ENCODE results near the gene TMTC2. TPM values are rescaled to one million over a fixed set of nuclear protein-coding genes. Genes with fewer than 3 reads are reported as not detected.

The TMTC2 gene
- polyA plus RNA-seq, 4 donors, result 1.1 to 5.6 (median 2.7) TPM

DNA sequence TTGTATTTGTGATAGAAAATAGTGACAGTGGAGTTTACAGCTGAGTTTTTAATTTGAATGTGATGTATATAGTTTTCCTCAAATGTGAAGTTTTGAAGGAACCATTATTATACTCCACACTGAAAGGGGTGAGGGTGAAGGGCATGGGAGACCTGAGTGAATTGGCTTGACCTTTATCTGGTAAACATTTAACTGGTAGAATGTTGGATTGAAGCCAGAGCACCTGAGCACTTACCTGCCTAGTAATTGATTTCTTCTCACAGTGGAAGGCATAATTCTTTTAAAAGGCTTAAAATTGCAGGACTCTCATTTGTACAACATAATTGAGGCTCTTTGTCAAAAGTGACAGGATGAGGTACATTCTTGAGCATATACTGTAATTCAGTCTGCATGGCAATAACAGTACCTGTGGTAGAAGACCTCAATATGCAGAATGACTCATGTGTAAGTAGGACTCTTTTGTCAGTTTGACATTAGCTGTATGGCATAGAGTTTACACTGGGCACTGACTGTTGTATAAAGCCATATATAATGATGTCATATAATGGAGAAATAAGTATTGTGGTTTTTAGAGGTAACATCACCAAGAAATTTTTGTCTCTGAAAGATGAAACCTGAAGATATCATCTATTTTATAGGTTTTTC, 309.6 kb downstream of the TMTC2 start:
- DNase-seq (peak; percentile 40 to 66), FAIRE-seq (no peak)
- H3K27me3 ChIP-seq (ENCODE audit: control insufficient read depth in 3 of 3, insufficient read depth in 3 of 3, low read length in 3 of 3), result no peaks in the 10 kb centered on the region
- H3K4me3 ChIP-seq (ENCODE audit: low read depth in 1 of 3, low read length in 3 of 3), result no peak overlapping the region
- H3K27ac ChIP-seq (ENCODE audit: low read depth in 1 of 3, low read length in 2 of 3), result no peak overlapping the region
- peaks cover 0 to 4% (median 0%) of the 10 kb centered on the region in 3 donors for H3K36me3 ChIP-seq (ENCODE audit: control insufficient read depth in 3 of 3, insufficient read depth in 2 of 3, low read depth in 1 of 3, low read length in 3 of 3)
- peaks cover 0 to 3% (median 0%) of the 10 kb centered on the region in 3 donors for H3K4me1 ChIP-seq (ENCODE audit: control insufficient read depth in 3 of 3, insufficient read depth in 2 of 3, low read depth in 1 of 3, low read length in 2 of 3)
- H3K9me3 ChIP-seq (ENCODE audit: control insufficient read depth in 2 of 2, insufficient read depth in 1 of 2, low read depth in 1 of 2, low read length in 1 of 2), result no peaks in the 10 kb centered on the region

DNA sequence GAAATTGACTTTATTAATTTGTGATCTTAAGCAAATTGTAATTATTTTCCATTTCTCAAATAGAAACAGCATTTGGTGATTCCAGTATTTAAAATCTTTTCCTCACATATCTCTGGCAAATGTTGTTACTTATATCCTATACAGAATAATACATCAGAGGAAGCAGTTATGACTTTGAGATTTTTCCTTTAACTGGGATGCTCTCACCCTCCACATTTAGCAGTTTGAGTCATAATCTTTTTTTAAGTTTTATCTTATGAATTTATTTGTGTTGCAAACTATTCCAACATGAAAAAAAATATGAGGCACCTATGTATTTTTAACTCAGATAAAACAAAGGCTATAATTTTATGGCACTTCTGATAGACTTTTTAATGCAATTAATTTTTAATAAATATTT, 311.8 kb downstream of the TMTC2 start:
- peaks cover 0 to 4% (median 0%) of the 10 kb centered on the region in 3 donors for H3K36me3 ChIP-seq (ENCODE audit: control insufficient read depth in 3 of 3, insufficient read depth in 2 of 3, low read depth in 1 of 3, low read length in 3 of 3)
- peak; percentile 10 for FAIRE-seq

DNA sequence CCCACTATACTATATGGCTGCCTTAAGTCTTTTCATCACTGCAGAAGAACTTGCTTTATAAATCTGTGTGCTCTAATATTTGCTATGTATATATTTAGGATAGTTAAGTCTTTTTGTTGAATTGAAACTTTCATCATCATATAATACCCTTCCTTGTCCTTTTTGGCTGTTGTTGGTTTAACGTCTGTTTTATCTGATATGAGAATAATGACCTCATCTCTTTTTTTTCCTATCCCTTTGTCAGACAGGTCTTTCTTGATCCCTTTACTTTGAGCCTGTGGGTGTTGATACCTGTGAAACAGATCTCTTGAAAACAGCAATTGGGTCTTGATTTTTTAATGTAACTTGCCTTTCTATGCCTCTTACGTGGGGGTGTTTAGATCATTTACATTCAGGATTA, 316.3 kb downstream of the TMTC2 start:
- no peak for FAIRE-seq
- no peak for DNase-seq
- Histone ChIP-seq H3K36me3 (ENCODE audit: control insufficient read depth in 3 of 3, insufficient read depth in 2 of 3, low read depth in 1 of 3, low read length in 3 of 3) (peaks cover 0 to 4% (median 0%) of the 10 kb centered on the region in 3 donors), H3K4me3 (ENCODE audit: low read depth in 1 of 3, low read length in 3 of 3) (no peak overlapping the region), H3K27me3 (ENCODE audit: control insufficient read depth in 3 of 3, insufficient read depth in 3 of 3, low read length in 3 of 3) (no peaks in the 10 kb centered on the region), H3K4me1 (ENCODE audit: control insufficient read depth in 3 of 3, insufficient read depth in 2 of 3, low read depth in 1 of 3, low read length in 2 of 3) (no peaks in the 10 kb centered on the region), H3K27ac (ENCODE audit: low read depth in 1 of 3, low read length in 2 of 3) (no peak overlapping the region), H3K9me3 (ENCODE audit: control insufficient read depth in 2 of 2, insufficient read depth in 1 of 2, low read depth in 1 of 2, low read length in 1 of 2) (no peaks in the 10 kb centered on the region)
- WGBS, 3 donors, result 43 to 48% (median 46%) methylated on average over 2 of the region's 2 CpGs

More for the DNA sequence above, 311.8 kb downstream of the TMTC2 start:
- DNase-seq, result no peak
- Histone ChIP-seq H3K27ac (ENCODE audit: low read depth in 1 of 3, low read length in 2 of 3) (no peak overlapping the region), H3K4me3 (ENCODE audit: low read depth in 1 of 3, low read length in 3 of 3) (no peak overlapping the region), H3K9me3 (ENCODE audit: control insufficient read depth in 2 of 2, insufficient read depth in 1 of 2, low read depth in 1 of 2, low read length in 1 of 2) (no peaks in the 10 kb centered on the region), H3K4me1 (ENCODE audit: control insufficient read depth in 3 of 3, insufficient read depth in 2 of 3, low read depth in 1 of 3, low read length in 2 of 3) (peaks cover 0 to 3% (median 0%) of the 10 kb centered on the region in 3 donors), H3K27me3 (ENCODE audit: control insufficient read depth in 3 of 3, insufficient read depth in 3 of 3, low read length in 3 of 3) (no peaks in the 10 kb centered on the region)

DNA sequence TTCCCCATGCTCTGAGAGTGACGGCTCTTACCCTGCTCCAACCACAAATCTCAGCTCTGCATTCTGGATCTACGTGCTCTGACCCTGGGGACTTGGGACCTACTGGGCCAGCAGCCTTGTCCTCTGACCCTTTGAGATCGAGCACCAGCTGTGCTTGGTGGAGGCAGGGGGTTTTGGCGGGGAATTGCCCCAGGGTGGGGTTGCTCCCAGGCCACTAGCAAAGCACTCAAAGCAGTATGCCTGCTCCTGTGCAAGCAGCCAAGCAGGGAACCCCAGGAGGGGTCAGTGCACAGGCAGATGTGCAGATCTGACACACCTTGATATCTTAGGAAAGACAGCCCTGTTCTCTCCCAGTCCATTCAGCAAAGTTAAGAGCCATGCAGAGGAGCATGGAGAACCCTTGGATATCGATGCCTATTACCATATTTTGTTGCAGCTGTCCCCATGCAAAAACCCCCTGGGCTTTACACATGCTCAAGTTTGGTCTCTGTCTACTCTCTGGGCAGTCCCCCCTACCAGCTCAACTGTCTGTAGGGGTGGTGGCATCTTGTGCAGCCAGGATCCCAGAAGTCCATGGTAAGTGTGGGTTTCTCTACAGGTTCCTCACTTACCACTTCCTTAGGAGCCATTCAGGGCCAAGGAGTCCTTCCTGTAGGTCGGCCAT, 319.0 kb downstream of the TMTC2 start:
- no peaks in the 10 kb centered on the region for H3K4me1 ChIP-seq (ENCODE audit: control insufficient read depth in 3 of 3, insufficient read depth in 2 of 3, low read depth in 1 of 3, low read length in 2 of 3)
- H3K4me3 ChIP-seq (ENCODE audit: low read depth in 1 of 3, low read length in 3 of 3), result no peak overlapping the region
- peaks cover 0 to 3% (median 0%) of the 10 kb centered on the region in 3 donors for H3K36me3 ChIP-seq (ENCODE audit: control insufficient read depth in 3 of 3, insufficient read depth in 2 of 3, low read depth in 1 of 3, low read length in 3 of 3)
- no peak overlapping the region for H3K27ac ChIP-seq (ENCODE audit: low read depth in 1 of 3, low read length in 2 of 3)
- H3K9me3 ChIP-seq (ENCODE audit: control insufficient read depth in 2 of 2, insufficient read depth in 1 of 2, low read depth in 1 of 2, low read length in 1 of 2), result peaks cover 2 to 14% of the 10 kb centered on the region in 2 donors
- DNase-seq, result no peak
- FAIRE-seq, result no peak
- no peaks in the 10 kb centered on the region for H3K27me3 ChIP-seq (ENCODE audit: control insufficient read depth in 3 of 3, insufficient read depth in 3 of 3, low read length in 3 of 3)
- WGBS, 3 donors, result 88 to 92% (median 88%) methylated on average over 6 of the region's 6 CpGs

DNA sequence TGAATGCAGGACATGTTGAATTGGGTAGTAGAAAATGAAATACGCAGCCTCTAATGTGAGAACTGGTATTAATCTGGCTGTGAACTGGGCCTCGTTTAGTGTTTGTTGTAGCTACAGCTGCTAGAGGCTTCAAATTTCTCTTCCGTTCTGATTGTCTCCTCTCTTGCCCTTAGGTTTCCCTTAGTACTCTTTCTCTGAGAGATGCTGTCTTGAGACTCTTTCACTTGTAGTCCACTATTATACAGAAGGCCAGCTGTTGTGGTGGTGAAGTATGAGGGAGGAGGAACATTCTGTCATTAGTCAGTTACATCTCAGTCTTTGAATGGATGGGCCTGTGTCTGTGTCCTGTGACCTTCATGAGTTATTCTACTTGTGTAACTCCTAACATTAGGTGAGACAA, 322.0 kb downstream of the TMTC2 start:
- DNase-seq (no peak), FAIRE-seq (no peak)
- no peaks in the 10 kb centered on the region for H3K27me3 ChIP-seq (ENCODE audit: control insufficient read depth in 3 of 3, insufficient read depth in 3 of 3, low read length in 3 of 3)
- H3K36me3 ChIP-seq (ENCODE audit: control insufficient read depth in 3 of 3, insufficient read depth in 2 of 3, low read depth in 1 of 3, low read length in 3 of 3), result no peaks in the 10 kb centered on the region
- no peaks in the 10 kb centered on the region for H3K4me1 ChIP-seq (ENCODE audit: control insufficient read depth in 3 of 3, insufficient read depth in 2 of 3, low read depth in 1 of 3, low read length in 2 of 3)
- H3K4me3 ChIP-seq (ENCODE audit: low read depth in 1 of 3, low read length in 3 of 3), result no peak overlapping the region
- H3K27ac ChIP-seq (ENCODE audit: low read depth in 1 of 3, low read length in 2 of 3), result no peak overlapping the region
- WGBS, 3 donors, result 58 to 64% (median 58%) methylated on average over 3 of the region's 3 CpGs
- H3K9me3 ChIP-seq (ENCODE audit: control insufficient read depth in 2 of 2, insufficient read depth in 1 of 2, low read depth in 1 of 2, low read length in 1 of 2), result peaks cover 2 to 17% of the 10 kb centered on the region in 2 donors

DNA sequence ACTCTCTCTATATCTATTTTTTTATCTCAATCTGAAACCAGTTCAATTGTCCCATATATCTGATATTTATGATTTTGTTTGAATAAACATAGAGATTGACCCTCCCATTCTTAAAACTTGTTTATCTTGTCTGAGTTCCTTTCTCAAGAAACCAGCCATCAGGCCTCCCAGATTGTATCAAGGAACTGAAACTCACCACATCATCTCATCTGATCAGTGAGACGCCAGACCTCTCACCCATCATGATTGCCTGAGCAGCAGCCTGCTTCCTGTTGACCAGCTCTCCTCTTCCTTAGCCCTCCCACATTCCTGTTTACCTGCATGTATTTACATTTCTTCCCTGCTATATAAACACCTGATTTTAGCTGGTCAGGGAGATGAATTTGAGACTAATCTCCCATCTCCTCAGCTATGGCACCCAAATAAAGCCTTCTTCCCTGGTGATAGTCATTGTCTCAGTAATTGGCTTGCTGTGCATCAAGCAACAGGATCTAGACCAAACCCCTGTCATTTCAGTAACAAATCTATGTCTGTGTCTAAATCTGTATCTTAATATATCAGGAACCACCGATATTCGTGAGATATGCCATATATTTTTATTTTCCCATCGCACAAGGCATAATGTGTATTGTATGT, 323.6 kb downstream of the TMTC2 start:
- Histone ChIP-seq H3K4me3 (ENCODE audit: low read depth in 1 of 3, low read length in 3 of 3) (no peak overlapping the region), H3K4me1 (ENCODE audit: control insufficient read depth in 3 of 3, insufficient read depth in 2 of 3, low read depth in 1 of 3, low read length in 2 of 3) (no peaks in the 10 kb centered on the region), H3K36me3 (ENCODE audit: control insufficient read depth in 3 of 3, insufficient read depth in 2 of 3, low read depth in 1 of 3, low read length in 3 of 3) (no peaks in the 10 kb centered on the region), H3K27me3 (ENCODE audit: control insufficient read depth in 3 of 3, insufficient read depth in 3 of 3, low read length in 3 of 3) (no peaks in the 10 kb centered on the region), H3K9me3 (ENCODE audit: control insufficient read depth in 2 of 2, insufficient read depth in 1 of 2, low read depth in 1 of 2, low read length in 1 of 2) (peaks cover 2 to 17% of the 10 kb centered on the region in 2 donors), H3K27ac (ENCODE audit: low read depth in 1 of 3, low read length in 2 of 3) (no peak overlapping the region)
- DNase-seq (no peak), FAIRE-seq (no peak)
- WGBS, 3 donors, result 49% methylated on average over 4 of the region's 4 CpGs

DNA sequence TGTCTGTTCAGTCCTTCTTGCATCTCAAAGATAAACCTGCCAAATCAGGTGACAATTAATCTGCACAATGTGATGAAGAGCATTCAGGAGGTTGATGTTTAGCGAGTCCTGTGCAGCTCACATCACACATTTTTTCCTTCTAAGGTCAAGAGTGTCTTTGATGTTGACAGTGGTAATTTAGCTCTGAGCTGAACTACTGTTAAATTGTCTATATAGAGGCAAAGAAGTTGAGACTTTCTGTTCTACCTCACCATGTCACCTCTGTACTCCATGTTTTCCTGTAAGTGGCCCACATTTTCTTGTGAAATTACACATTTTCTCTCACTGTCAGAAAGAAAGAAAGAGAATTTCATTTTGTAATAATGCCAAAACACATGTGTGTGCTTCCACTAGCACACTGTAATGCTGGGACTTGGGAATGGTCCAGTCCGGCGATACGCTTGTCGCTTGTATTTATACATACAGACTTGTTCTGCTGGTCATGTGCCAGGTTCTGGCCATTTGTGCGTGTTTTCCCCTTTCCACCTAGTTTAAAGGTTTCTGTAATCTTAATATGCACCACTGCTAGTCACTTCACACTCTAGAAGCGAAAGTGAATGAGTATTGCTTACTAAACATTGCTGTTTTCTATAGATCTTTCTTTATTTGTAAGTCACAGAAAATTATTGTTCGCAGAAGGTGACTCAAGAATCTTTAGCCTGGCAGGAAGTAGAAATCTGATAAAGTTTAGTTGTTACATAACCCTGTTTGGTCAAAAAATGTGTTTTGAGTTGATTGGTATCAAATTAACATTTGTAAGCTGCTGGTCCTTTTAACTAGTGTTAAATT, 328.9 kb downstream of the TMTC2 start:
- FAIRE-seq (no peak), DNase-seq (no peak)
- no peak overlapping the region for H3K4me3 ChIP-seq (ENCODE audit: low read depth in 1 of 3, low read length in 3 of 3)
- H3K27me3 ChIP-seq (ENCODE audit: control insufficient read depth in 3 of 3, insufficient read depth in 3 of 3, low read length in 3 of 3), result no peaks in the 10 kb centered on the region
- H3K4me1 ChIP-seq (ENCODE audit: control insufficient read depth in 3 of 3, insufficient read depth in 2 of 3, low read depth in 1 of 3, low read length in 2 of 3), result no peaks in the 10 kb centered on the region
- H3K36me3 ChIP-seq (ENCODE audit: control insufficient read depth in 3 of 3, insufficient read depth in 2 of 3, low read depth in 1 of 3, low read length in 3 of 3), result no peaks in the 10 kb centered on the region
- H3K9me3 ChIP-seq (ENCODE audit: control insufficient read depth in 2 of 2, insufficient read depth in 1 of 2, low read depth in 1 of 2, low read length in 1 of 2), result peaks cover 0 to 4% of the 10 kb centered on the region in 2 donors
- 63 to 76% (median 64%) methylated on average over 8 of the region's 8 CpGs for WGBS, 3 donors
- no peak overlapping the region for H3K27ac ChIP-seq (ENCODE audit: low read depth in 1 of 3, low read length in 2 of 3)

DNA sequence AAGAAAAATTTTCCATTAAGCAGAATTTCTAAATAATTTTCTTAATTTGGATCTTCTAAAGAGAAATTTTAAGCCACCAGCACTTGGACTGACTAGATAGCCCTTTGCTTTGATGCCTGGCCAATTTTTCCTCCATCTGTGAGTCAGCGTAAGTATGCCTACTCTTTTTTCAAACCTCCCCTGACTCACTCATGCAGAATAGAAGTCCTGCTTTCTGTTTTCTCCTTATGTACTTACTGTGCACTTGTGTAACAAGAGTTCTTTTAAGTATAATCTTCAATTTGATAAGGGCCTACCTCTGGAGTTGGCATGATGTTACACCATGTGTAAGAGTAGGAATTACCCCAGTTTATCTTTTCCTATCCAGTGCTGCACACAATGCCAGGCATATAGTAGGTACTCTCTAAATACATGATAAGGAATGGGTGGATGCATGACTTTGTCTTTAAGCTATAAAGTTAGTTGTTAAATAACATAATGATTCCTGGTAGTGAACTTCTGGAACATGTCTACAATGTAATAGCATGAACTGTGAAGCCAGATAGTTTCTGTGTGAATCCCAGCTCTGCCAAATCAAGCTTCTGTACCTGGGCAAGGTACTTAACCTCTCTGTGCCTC, 329.6 kb downstream of the TMTC2 start:
- no peak overlapping the region for H3K4me3 ChIP-seq (ENCODE audit: low read depth in 1 of 3, low read length in 3 of 3)
- no peaks in the 10 kb centered on the region for H3K36me3 ChIP-seq (ENCODE audit: control insufficient read depth in 3 of 3, insufficient read depth in 2 of 3, low read depth in 1 of 3, low read length in 3 of 3)
- H3K27me3 ChIP-seq (ENCODE audit: control insufficient read depth in 3 of 3, insufficient read depth in 3 of 3, low read length in 3 of 3), result no peaks in the 10 kb centered on the region
- H3K9me3 ChIP-seq (ENCODE audit: control insufficient read depth in 2 of 2, insufficient read depth in 1 of 2, low read depth in 1 of 2, low read length in 1 of 2), result no peaks in the 10 kb centered on the region
- FAIRE-seq, result no peak
- no peak overlapping the region for H3K27ac ChIP-seq (ENCODE audit: low read depth in 1 of 3, low read length in 2 of 3)
- no peaks in the 10 kb centered on the region for H3K4me1 ChIP-seq (ENCODE audit: control insufficient read depth in 3 of 3, insufficient read depth in 2 of 3, low read depth in 1 of 3, low read length in 2 of 3)
- WGBS, 3 donors, result 65 to 74% (median 67%) methylated on average over 1 of the region's 1 CpG
- peak in 1 of 2 donors; percentile 10 for DNase-seq

Measured in small intestine (tissue), 7 donors.